ENCODE results near the gene PLEKHG2.
A peak's percentile ranks its signal among the peaks of the same experiment; 100 is the strongest.

The PLEKHG2 gene

GRCh38 chr19:39405958-39406655 is 6.4 kb upstream of the PLEKHG2 start:
- DNase-seq (ENCODE audit: low read depth): peak; percentile 80

GRCh38 chr19:39406656-39407409 is 5.6 kb upstream of the PLEKHG2 start, which contains the start of gene ZFP36:
ZFP36 (plus strand) TSS chr19:39406847; CDS start chr19:39406905, 58 bp downstream.
- peak; percentile 83 for DNase-seq (ENCODE audit: low read depth)

- DNase-seq (ENCODE audit: low read depth): no peak
Observed at GRCh38 chr19:39407410-39407659, 5.1 kb upstream of the PLEKHG2 start.

DNA sequence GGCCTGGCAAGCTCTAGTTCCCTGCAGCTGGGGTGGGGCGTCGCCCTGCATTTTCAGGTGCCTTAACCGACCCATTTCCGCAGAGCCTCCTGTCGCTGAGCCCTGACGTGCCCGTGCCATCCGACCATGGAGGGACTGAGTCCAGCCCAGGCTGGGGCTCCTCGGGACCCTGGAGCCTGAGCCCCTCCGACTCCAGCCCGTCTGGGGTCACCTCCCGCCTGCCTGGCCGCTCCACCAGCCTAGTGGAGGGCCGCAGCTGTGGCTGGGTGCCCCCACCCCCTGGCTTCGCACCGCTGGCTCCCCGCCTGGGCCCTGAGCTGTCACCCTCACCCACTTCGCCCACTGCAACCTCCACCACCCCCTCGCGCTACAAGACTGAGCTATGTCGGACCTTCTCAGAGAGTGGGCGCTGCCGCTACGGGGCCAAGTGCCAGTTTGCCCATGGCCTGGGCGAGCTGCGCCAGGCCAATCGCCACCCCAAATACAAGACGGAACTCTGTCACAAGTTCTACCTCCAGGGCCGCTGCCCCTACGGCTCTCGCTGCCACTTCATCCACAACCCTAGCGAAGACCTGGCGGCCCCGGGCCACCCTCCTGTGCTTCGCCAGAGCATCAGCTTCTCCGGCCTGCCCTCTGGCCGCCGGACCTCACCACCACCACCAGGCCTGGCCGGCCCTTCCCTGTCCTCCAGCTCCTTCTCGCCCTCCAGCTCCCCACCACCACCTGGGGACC is 4.6 kb upstream of the PLEKHG2 start:
- peak; percentile 28 for DNase-seq (ENCODE audit: low read depth)

DNA sequence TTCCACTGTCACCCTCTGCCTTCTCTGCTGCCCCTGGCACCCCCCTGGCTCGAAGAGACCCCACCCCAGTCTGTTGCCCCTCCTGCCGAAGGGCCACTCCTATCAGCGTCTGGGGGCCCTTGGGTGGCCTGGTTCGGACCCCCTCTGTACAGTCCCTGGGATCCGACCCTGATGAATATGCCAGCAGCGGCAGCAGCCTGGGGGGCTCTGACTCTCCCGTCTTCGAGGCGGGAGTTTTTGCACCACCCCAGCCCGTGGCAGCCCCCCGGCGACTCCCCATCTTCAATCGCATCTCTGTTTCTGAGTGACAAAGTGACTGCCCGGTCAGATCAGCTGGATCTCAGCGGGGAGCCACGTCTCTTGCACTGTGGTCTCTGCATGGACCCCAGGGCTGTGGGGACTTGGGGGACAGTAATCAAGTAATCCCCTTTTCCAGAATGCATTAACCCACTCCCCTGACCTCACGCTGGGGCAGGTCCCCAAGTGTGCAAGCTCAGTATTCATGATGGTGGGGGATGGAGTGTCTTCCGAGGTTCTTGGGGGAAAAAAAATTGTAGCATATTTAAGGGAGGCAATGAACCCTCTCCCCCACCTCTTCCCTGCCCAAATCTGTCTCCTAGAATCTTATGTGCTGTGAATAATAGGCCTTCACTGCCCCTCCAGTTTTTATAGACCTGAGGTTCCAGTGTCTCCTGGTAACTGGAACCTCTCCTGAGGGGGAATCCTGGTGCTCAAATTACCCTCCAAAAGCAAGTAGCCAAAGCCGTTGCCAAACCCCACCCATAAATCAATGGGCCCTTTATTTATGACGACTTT is 3.9 kb upstream of the PLEKHG2 start:
- DNase-seq (ENCODE audit: low read depth): no peak

DNA sequence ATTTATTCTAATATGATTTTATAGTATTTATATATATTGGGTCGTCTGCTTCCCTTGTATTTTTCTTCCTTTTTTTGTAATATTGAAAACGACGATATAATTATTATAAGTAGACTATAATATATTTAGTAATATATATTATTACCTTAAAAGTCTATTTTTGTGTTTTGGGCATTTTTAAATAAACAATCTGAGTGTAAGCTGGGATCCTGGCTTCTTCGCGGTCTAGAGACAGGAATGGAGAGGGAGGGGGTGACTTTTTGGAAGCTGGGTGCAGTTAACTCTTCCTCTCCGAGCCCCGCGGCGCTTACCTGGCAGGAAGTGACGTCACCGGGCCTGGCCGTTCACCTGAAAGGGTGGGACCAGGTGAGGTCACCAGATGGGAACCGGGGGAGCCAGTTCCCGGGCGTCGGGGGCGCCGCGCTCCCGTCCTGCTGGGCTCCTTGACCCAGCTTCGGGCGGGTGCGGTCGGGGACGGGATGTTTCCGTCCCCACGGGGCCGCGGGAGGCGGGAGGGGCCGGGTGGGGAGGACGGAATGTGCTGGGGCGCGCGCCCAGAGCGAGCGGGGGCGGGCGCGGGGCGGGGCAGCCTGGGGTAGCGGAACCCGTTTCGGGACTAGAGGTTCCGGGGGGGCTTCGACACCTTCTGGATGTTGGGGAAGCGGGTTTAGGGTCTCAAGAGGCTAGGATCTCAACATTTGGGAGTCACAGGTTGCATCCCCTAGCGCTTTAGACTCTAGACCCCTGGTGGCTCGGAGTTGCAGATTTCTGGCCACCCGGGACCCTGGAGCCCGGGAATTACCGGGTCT is 3.1 kb upstream of the PLEKHG2 start:
- DNase-seq (ENCODE audit: low read depth): peak; percentile 72

- peak; percentile 56 for DNase-seq (ENCODE audit: low read depth)
Observed at GRCh38 chr19:39410017-39410830, 2.2 kb upstream of the PLEKHG2 start.

GRCh38 chr19:39410831-39411080 is 1.7 kb upstream of the PLEKHG2 start:
- no peak for DNase-seq (ENCODE audit: low read depth)

GRCh38 chr19:39411081-39411831 is 1.2 kb upstream of the PLEKHG2 start:
- no peak for DNase-seq (ENCODE audit: low read depth)

DNA sequence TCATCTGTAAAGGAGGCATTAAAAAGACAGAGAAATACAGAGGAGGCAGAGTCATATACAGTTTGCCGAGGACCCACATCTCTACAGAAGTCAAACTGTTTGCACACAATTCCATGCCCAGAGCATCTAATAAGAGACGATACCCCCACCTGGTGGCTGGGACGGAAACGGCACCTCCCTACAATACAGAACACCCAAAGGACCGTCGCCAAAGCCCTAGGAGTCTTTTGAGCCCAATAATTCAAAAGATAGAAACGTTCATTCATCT is 703 bp upstream of the PLEKHG2 start:
- DNase-seq (ENCODE audit: low read depth): peak; percentile 78

GRCh38 chr19:39412867-39413271 is 400 bp downstream of the PLEKHG2 start:
- DNase-seq (ENCODE audit: low read depth): no peak

GRCh38 chr19:39413272-39413910 is 922 bp downstream of the PLEKHG2 start:
- no peak for DNase-seq (ENCODE audit: low read depth)

- no peak for DNase-seq (ENCODE audit: low read depth)
Observed at GRCh38 chr19:39413911-39414608, 1.6 kb downstream of the PLEKHG2 start.

GRCh38 chr19:39415111-39416046 is 2.9 kb downstream of the PLEKHG2 start:
- DNase-seq (ENCODE audit: low read depth): no peak

- no peak for DNase-seq (ENCODE audit: low read depth)
Observed at GRCh38 chr19:39416152-39417120, 4.0 kb downstream of the PLEKHG2 start.

DNA sequence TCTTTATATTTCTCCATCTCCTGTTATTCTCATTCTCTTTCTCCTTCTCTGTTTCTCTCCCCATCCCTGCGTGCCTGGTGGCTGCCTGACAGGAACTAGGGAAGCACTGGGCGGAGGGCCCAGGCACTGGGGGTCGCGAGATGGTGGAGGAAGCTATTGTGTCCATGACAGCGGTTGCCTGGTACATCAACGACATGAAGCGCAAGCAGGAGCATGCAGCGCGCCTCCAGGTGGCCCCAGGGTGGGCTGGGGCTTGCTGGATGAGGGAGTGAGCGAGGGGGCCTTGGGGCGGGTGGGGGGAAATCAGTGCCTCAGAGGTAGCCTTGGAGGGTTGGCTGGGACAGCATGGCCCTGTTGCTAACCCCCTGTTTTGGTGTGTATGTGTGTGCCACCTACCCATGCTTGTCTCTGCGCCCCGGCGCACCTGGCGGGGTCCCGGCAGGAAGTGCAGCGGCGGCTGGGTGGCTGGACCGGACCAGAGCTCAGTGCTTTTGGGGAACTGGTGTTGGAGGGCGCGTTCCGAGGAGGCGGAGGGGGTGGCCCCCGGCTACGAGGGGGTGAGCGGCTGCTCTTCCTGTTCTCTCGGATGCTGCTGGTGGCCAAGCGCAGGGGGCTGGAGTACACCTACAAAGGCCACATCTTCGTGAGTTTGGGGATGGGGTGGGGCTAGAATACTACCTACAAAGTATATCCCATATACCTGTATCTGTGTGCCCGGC is 5.2 kb downstream of the PLEKHG2 start:
- DNase-seq (ENCODE audit: low read depth): no peak
